NCI-H146 treated with DMSO at 0.1 percent for 48 hours (cell line): ENCODE results near the gene ATP1B4.

Experiments used
- DNase-seq: peaks from one replicate; lab custom pipeline; 2025; ENCODE audit not compliant: unreplicated experiment; lab: John Stamatoyannopoulos, UW

Gene ATP1B4

DNA sequence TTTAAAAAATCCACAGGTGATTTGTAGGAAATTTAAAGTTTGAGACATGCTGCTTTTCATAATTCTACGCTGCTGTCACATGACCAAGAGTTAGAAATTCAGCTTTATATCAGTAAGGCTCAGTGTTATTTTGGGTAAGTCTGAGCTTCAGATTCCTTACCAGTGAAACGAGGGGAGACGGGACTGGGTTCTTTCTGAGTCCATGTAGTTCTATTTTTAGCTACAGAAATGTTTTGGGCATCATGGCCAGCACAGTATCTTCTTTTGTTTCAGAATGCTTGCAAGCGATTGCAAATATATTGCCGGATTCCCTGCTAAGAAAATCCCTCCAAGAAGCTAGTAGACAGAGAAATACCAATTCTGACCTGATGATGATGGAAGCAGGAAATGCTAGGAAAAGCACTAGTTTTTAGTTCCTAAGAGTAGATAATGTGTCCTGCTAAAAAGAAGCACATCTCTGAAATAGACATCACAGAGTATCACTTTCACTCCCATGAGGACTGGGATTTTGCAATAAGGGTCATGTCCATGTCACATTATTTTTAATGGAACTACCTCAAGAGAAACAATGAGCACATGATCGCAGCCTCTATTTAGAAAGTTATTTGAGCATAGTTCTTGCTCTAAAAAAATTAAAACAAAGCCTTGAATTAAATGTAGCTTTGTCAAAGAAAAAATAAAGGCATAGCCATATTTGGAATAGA lies 10.9 kb downstream of the ATP1B4 start:
- DNase-seq, result no peak

DNA sequence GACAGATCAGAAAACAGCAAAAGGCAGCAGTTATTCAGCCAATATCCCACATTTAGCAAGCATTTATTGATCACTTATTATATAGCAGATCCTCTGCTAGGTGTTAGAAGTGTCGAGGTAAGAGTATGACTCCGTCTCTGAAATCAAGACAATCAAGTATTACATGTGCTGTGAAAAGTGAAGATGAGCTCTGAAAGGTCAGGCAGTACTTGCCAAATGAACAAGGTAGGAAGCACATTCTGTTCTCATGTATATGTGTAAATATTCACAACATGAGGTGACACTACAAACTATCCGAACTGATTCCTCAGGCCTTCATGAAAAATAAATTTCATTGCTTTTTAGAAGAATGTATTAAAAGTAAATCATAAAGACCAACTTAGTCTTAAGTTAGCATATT lies 15.3 kb downstream of the ATP1B4 start:
- DNase-seq, result no peak

DNA sequence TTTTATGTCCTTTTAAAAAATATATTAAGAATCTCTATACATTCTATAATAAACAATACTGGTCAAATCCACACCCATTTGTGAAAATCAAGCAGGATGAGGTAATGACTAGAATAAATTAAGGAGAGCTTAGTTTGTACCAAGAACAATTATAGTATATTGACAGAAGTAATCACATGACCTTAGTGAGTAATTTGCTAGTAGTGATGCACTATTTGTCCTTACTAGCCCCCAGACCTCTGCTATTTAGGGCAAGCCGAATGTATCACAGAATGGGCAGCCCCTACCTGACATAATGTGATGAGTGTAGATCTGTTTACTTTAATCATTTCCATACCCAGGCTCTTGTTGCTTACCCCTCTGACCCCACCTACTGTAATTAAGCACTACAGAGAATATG lies 15.8 kb downstream of the ATP1B4 start:
- DNase-seq, result peak; percentile 21

DNA sequence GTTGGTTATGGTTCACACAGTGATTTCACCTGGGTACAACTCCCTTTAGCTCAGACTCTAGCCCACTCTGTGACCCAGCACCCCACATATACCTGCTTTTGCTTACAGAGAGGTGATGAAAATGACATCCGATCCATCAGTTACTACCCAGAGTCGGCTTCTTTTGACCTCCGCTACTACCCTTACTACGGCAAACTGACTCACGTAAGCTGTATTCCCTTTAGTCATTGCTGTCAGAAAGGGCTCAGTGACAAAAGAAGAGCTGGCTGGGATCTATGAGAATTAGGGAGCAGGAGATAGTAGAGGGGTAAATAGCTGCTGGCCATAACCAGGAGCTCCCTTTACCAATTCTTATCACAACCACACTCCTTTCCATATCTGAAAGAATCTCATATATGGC lies 16.7 kb downstream of the ATP1B4 start:
- DNase-seq, result no peak

DNA sequence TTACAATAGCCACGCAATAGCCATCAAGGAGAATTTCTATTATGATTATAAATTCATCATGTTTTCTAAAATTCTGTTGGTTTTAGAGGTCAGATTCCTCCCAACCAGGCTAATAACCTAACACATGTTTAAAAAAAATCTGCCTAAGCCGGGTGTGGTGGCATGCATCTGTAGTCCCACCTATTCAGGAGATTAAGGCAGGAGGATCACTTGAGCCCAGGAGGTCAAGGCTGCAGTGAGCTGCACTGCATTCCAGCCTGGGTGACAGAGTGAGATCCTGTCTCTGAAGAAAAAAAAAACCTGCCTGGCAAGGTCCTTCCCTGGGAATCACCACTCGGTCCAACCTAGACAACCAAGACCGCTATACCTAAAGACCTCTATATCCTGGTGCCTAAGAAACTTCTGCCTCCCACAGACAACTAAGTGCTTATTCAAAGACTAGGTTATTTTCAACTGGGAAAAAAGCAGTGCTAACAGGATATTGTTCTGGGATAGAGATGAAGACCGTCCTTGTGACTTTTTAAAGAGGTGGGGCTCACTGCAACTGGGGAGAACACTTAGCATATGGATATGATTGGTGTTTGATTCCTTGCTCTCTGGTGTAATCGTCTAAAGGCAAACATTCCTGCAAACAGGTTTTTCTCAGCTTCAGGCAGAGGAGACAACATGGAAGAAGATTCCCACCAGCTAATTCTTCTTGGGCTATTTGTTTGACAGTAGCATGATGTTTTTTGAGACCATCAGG lies 18.2 kb downstream of the ATP1B4 start:
- DNase-seq, result no peak

DNA sequence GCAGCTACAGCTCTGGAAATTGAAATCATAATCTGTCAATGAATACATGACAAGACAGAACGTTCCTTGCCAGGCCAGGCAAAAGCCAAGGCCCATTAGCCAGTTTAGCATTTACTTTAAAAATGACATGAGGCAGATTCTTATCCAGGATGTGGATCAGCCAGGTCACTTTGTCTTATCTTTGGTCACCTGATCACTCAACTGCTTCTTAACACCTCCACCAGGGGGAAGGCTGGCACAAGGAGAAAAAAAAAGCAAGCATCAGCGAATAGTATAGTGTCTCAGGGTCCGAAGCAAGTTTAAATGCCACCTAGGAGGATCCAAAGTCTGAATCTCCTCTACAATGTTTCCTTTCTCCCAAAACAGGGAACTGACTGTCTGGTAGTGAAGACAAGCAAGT lies 18.8 kb downstream of the ATP1B4 start:
- DNase-seq, result peak; percentile 2

DNA sequence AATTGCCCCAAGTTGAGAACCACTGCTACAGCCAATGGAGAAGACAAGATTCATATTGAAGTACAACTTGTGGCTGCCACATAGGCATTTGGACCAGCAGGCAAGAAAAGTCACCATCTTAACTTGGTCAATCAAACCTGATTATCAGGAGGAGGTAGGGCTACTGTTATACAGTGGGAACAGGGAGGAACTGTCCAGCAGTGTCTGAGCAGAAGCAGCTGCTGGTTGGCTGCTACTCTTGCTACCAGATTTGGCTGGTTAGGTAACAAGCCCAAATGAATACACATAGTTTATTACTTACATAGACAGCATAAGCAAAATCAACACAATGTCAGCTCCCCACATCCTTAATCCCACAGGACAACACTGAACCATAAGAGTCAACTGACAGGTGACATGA lies 39.4 kb downstream of the ATP1B4 start:
- no peak for DNase-seq

DNA sequence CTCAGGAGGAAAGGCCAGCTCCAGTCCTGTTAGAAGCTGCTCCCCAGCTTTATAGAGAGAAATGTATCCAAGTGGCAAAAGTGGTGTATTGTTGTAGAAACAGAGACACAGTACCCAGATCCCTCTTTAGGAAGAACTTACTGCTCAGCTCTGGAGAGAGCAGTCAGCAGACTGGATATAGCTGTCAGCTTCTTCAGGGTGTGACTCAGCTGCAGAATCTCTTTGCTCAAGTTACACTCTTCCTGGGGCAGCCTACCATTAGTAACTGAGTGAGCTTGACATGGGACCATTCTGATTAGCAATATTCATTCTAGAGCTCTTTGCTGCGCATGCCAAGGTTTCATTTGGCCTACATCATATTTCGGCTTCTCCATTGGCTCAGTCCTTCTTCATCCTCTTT lies 40.5 kb downstream of the ATP1B4 start:
- no peak for DNase-seq

DNA sequence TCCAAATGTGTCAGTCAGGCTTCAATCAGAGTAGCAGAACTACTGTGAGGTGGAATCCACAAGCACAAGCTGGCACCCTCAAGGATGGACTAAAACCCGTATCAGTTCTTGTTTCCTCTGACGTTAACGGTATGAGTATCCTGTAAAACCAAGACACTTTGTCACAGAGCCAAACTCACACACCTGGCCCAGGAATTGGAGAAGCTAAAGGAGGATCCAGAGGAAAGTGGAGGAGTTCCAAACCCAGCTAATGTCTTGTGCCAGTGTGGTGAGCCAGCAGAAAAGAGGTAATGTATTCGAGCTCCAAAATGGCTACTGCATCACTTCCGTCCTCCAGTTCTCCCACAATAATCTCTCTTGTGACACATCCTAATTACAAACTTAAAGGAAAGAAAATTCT lies 44.7 kb downstream of the ATP1B4 start:
- DNase-seq, result no peak

DNA sequence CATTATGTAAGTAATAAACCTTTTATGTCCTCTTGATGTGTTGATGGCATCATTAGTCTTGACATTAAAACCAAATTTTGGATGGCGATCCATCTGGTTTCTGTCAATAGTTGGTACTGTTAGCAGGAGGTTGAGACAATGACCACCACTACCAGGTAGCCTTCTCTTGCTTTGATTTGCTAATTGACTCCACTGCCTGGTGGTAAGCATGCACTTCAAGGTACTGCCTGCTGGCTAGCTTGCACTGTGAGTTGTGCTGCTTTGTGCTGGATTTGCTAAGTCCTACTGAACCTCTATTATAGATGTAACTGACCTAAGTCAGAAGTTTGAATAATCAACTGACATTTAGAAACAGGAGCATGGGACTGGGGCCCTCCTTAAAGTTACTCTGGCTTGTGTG lies 46.3 kb downstream of the ATP1B4 start:
- DNase-seq, result no peak

DNA sequence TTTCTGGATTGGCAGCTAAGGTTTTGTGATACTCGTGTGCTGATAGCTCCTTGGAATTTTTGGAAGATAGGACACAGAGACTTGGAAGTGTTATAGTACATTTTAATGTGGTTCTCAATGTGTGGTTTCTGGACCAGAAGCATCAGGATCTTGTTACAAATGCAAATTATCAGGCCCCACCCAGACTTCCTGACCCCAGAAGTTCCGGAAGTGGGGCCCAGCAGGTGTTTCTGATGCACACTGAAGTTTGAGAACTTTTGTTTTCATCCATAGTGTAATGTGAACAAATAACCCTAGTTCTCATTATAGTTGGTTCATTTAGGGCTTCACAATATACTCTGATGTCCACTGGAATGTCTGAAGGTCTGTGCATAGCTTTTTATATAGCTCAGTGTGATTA lies 57.6 kb downstream of the ATP1B4 start:
- no peak for DNase-seq

DNA sequence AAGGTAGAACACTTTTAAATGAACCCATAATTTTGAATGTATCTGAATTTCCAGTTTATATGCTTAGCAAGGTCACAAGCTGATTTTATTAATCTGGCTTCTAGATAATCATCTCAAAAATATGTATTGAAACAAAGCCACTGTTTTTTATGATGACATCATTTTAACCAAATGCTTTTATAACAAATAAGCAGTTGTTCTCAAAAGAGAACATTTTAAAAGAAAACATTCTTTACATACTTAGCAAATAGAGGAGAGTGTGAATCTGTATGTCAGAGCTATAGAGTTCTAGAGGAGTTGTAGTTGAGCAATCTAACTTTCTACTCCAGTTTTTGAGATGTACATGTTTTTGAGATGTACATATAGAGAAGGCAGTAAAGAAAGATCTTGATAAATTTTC lies 64.7 kb downstream of the ATP1B4 start:
- DNase-seq, result no peak

DNA sequence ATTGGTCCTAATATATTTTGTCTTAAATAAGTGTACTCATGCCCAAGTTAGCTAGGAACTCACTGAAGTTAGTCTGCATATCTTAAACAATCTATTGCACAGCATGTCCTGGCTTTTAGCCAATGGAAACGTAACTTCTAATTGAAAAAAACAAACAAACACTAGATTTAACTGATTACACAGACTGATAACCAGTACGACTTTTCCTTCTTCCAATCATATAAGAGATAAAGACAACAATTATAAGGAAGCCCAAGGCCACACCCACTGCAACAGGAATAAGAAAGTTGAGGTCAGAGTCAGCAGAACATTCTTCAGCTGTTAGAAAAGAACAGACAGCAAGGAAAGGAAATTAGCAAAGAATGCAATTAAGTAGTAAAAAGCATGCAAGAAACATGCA lies 66.4 kb downstream of the ATP1B4 start:
- no peak for DNase-seq

DNA sequence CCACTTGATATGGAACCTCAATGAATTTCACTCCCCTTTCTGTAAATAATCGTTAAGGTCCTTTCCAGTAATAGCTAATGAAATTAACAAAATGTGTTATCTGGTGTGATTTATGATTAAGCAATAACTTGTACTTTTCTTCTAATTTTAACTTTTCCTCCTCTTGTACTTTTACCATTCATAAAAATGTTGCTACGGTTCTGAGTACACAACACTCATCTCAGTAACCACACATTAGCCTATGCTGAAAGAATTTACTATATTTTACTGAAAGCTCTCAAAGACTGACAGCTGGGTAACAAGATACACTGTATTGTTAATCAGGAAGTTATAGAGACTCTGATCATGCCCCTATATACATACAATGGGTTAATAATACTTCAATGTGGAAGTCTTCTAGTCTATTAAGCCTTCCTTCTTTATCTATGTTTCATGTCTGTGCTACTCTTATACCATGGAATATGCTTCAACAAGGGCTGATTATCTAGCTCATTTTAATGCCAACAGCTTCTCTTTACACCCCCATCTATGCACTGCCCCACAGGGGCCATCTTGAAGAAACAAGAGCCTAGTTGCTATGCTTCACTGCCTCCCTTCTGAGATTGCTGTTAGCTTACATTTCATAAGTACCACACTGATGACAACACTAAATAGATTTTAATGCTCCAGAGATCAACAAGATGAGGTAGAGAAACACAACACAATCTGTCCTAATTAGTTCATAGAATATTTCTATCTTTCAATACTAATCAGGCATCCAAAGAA lies 68.1 kb downstream of the ATP1B4 start:
- no peak for DNase-seq
